ENCODE results near the gene OR1N1.
A peak's percentile ranks its signal among the peaks of the same experiment; 100 is the strongest.

Gene OR1N1

DNA sequence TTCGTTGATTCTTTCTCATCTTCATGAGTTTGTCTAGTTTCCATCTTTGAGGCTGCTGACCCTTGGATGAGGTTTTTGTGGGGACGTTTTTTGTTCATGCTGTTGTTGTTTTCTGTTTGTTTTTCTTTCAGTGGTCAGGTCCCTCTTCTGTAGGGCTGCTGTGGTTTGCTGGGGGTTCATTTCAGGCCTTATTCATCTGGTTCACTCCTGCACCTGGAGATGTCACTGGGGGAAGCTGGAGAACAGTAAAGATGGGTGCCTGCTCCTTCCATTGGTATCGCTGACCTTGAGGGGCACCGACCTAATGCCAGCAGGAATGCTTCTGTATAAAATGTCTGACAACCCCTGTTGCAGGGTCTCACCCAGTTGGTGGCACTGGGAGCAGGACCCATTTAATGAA lies 34.4 kb upstream of the OR1N1 start:
- Histone ChIP-seq H3K4me3 (ENCODE audit: low read depth, low read length) (no peak overlapping the region), H2BK5ac (ENCODE audit: low read depth, low read length, poor library complexity) (no peak overlapping the region), H2BK120ac (ENCODE audit: insufficient read depth, low read length, poor library complexity) (no peak overlapping the region), H3K23ac (ENCODE audit: low read length) (no peak overlapping the region), H3K18ac (ENCODE audit: low read length) (no peak overlapping the region), H3K4me2 (ENCODE audit: low read length) (no peak overlapping the region), H2BK12ac (ENCODE audit: low read length) (no peak overlapping the region), H3K9me3 (ENCODE audit: insufficient read depth, low read depth, low read length) (peaks cover 14% of the 10 kb centered on the region), H3K14ac (ENCODE audit: low read length) (no peak overlapping the region), H3K36me3 (ENCODE audit: control insufficient read depth in 1 of 2, insufficient read depth in 2 of 2, low read length in 2 of 2) (no peaks in the 10 kb centered on the region), H4K8ac (ENCODE audit: low read depth, low read length) (no peak overlapping the region), H3K4ac (ENCODE audit: low read depth, low read length) (no peak overlapping the region), H4K91ac (ENCODE audit: low read depth, low read length) (no peak overlapping the region), H2AK5ac (ENCODE audit: low read length) (no peak overlapping the region), H2AFZ (ENCODE audit: insufficient read depth, low read length, poor library complexity) (no peak overlapping the region), H3K79me1 (ENCODE audit: low read length) (no peaks in the 10 kb centered on the region), H3K79me2 (ENCODE audit: control insufficient read depth, insufficient read depth, low read length, poor library complexity) (no peaks in the 10 kb centered on the region), H3K9ac (ENCODE audit: low read length) (no peak overlapping the region), H4K12ac (ENCODE audit: low read depth, low read length) (no peak overlapping the region), H3K27ac (ENCODE audit: low read depth, low read length) (no peak overlapping the region), H3K4me1 (ENCODE audit: control insufficient read depth in 1 of 2, insufficient read depth in 2 of 2, low read length in 2 of 2) (no peaks in the 10 kb centered on the region), H3K27me3 (ENCODE audit: insufficient read depth, low read length) (no peaks in the 10 kb centered on the region)
- no peak for DNase-seq
- WGBS (ENCODE audit: extremely low coverage, insufficient coverage, insufficient read length) = no CpG with 5 or more reads among the region's 4 CpGs

DNA sequence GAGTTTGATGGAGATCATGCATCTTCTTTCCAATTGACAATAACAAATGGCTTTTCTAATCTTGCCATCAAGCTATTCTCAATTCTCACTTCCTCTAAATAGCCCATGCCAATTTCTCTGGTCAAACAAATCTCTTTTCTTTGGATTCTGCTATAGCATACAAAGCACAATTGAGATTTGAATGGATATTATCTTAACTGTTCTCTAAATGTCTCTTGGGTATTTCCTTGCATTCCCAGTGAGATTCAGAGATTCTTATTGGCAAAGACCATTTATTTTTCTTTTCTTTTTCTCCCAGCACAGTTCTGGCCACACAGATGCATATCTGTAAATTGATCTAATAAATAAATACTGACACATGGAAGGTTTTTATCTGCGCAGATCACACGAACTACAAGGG lies 25.7 kb upstream of the OR1N1 start, which contains the start of gene OR1N2:
Gene OR1N2, plus strand, starts transcription at position 301 of the 400 bp plus-strand sequence. CDS start 100 bp downstream, outside the sequence.
- no peaks in the 10 kb centered on the region for H3K4me1 ChIP-seq (ENCODE audit: control insufficient read depth in 1 of 2, insufficient read depth in 2 of 2, low read length in 2 of 2)
- no peak within 1 kb of the TSS for H2AK5ac ChIP-seq (ENCODE audit: low read length)
- H3K9me3 ChIP-seq (ENCODE audit: insufficient read depth, low read depth, low read length) = peaks cover 17% of the 10 kb centered on the region
- no peaks in the 10 kb centered on the region for H3K27me3 ChIP-seq (ENCODE audit: insufficient read depth, low read length)
- no peak within 1 kb of the TSS for H2AFZ ChIP-seq (ENCODE audit: insufficient read depth, low read length, poor library complexity)
- H3K23ac ChIP-seq (ENCODE audit: low read length) = peak within 1 kb of the TSS; percentile 98
- no peaks in the 10 kb centered on the region for H3K36me3 ChIP-seq (ENCODE audit: control insufficient read depth in 1 of 2, insufficient read depth in 2 of 2, low read length in 2 of 2)
- no peak within 1 kb of the TSS for H3K4ac ChIP-seq (ENCODE audit: low read depth, low read length)
- H2BK120ac ChIP-seq (ENCODE audit: insufficient read depth, low read length, poor library complexity) = no peak within 1 kb of the TSS
- no CpG with 5 or more reads among the region's 2 CpGs for WGBS (ENCODE audit: extremely low coverage, insufficient coverage, insufficient read length)
- DNase-seq = no peak
- no peak within 1 kb of the TSS for H2BK12ac ChIP-seq (ENCODE audit: low read length)
- H4K12ac ChIP-seq (ENCODE audit: low read depth, low read length) = no peak within 1 kb of the TSS
- no peaks in the 10 kb centered on the region for H3K79me2 ChIP-seq (ENCODE audit: control insufficient read depth, insufficient read depth, low read length, poor library complexity)
- no peak within 1 kb of the TSS for H3K4me2 ChIP-seq (ENCODE audit: low read length)
- H3K4me3 ChIP-seq (ENCODE audit: low read depth, low read length) = peak within 1 kb of the TSS; percentile 32
- H3K14ac ChIP-seq (ENCODE audit: low read length) = no peak within 1 kb of the TSS
- H3K27ac ChIP-seq (ENCODE audit: low read depth, low read length) = no peak within 1 kb of the TSS
- no peak within 1 kb of the TSS for H2BK5ac ChIP-seq (ENCODE audit: low read depth, low read length, poor library complexity)
- H3K9ac ChIP-seq (ENCODE audit: low read length) = no peak within 1 kb of the TSS
- no peak within 1 kb of the TSS for H3K18ac ChIP-seq (ENCODE audit: low read length)
- no peak within 1 kb of the TSS for H4K91ac ChIP-seq (ENCODE audit: low read depth, low read length)
- no peak within 1 kb of the TSS for H4K8ac ChIP-seq (ENCODE audit: low read depth, low read length)
- H3K79me1 ChIP-seq (ENCODE audit: low read length) = no peaks in the 10 kb centered on the region

DNA sequence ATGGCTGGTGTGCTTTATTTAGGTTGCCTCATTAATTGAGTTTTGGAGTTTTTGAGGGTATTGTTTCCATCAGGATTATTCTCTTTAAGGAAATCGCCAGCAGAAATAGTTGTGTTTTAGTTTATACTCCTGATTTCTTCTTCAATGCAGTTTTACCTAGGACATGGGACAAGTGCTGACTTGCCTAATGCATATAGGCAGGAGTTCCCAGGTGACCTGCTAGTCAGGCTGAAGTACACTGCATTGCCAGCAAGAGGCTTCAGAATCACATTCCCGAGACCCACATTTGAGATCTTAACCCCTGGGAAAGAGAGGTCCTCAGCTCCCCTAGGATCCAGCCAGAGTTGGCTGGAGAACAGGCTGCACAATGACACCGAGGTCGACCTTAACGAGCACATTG lies 24.3 kb upstream of the OR1N1 start:
- Histone ChIP-seq H3K18ac (ENCODE audit: low read length) (no peak overlapping the region), H4K8ac (ENCODE audit: low read depth, low read length) (no peak overlapping the region), H3K27ac (ENCODE audit: low read depth, low read length) (no peak overlapping the region), H3K27me3 (ENCODE audit: insufficient read depth, low read length) (no peaks in the 10 kb centered on the region), H2BK5ac (ENCODE audit: low read depth, low read length, poor library complexity) (no peak overlapping the region), H3K9ac (ENCODE audit: low read length) (no peak overlapping the region), H3K79me2 (ENCODE audit: control insufficient read depth, insufficient read depth, low read length, poor library complexity) (no peaks in the 10 kb centered on the region), H2AFZ (ENCODE audit: insufficient read depth, low read length, poor library complexity) (no peak overlapping the region), H2BK120ac (ENCODE audit: insufficient read depth, low read length, poor library complexity) (no peak overlapping the region), H3K9me3 (ENCODE audit: insufficient read depth, low read depth, low read length) (peaks cover 17% of the 10 kb centered on the region), H3K4ac (ENCODE audit: low read depth, low read length) (no peak overlapping the region), H2BK12ac (ENCODE audit: low read length) (no peak overlapping the region), H3K4me2 (ENCODE audit: low read length) (no peak overlapping the region), H3K36me3 (ENCODE audit: control insufficient read depth in 1 of 2, insufficient read depth in 2 of 2, low read length in 2 of 2) (no peaks in the 10 kb centered on the region), H4K91ac (ENCODE audit: low read depth, low read length) (no peak overlapping the region), H3K4me1 (ENCODE audit: control insufficient read depth in 1 of 2, insufficient read depth in 2 of 2, low read length in 2 of 2) (no peaks in the 10 kb centered on the region), H3K79me1 (ENCODE audit: low read length) (no peaks in the 10 kb centered on the region), H3K14ac (ENCODE audit: low read length) (no peak overlapping the region), H4K12ac (ENCODE audit: low read depth, low read length) (no peak overlapping the region), H3K23ac (ENCODE audit: low read length) (no peak overlapping the region), H2AK5ac (ENCODE audit: low read length) (no peak overlapping the region), H3K4me3 (ENCODE audit: low read depth, low read length) (no peak overlapping the region)
- no CpG with 5 or more reads among the region's 5 CpGs for WGBS (ENCODE audit: extremely low coverage, insufficient coverage, insufficient read length)
- no peak for DNase-seq

DNA sequence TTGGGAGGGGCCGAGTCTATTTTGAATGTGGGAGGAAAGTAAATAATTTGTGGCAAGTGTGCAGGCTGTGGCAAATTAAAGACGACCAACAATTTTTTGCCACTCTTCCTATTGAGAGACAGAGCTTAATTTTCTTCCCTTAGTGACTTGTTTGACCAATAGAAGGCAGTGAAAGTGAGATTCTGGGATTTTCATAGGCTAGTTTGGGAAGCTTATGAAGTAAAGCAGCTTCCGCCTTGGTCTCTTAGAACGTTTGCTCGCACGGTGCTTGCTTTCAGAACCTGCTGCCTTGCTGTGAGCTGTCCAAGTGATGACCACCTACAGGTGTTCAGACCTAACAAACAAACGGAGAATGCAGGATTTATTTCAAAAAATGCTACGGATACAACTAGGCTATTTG lies 19.1 kb upstream of the OR1N1 start:
- Histone ChIP-seq H2BK5ac (ENCODE audit: low read depth, low read length, poor library complexity) (no peak overlapping the region), H3K23ac (ENCODE audit: low read length) (no peak overlapping the region), H3K79me2 (ENCODE audit: control insufficient read depth, insufficient read depth, low read length, poor library complexity) (no peaks in the 10 kb centered on the region), H3K9ac (ENCODE audit: low read length) (no peak overlapping the region), H3K27me3 (ENCODE audit: insufficient read depth, low read length) (no peaks in the 10 kb centered on the region), H3K36me3 (ENCODE audit: control insufficient read depth in 1 of 2, insufficient read depth in 2 of 2, low read length in 2 of 2) (no peaks in the 10 kb centered on the region), H2AK5ac (ENCODE audit: low read length) (no peak overlapping the region), H2BK120ac (ENCODE audit: insufficient read depth, low read length, poor library complexity) (no peak overlapping the region), H3K4ac (ENCODE audit: low read depth, low read length) (no peak overlapping the region), H3K4me2 (ENCODE audit: low read length) (no peak overlapping the region), H4K12ac (ENCODE audit: low read depth, low read length) (no peak overlapping the region), H3K79me1 (ENCODE audit: low read length) (no peaks in the 10 kb centered on the region), H2BK12ac (ENCODE audit: low read length) (no peak overlapping the region), H4K91ac (ENCODE audit: low read depth, low read length) (no peak overlapping the region), H3K18ac (ENCODE audit: low read length) (no peak overlapping the region), H3K4me3 (ENCODE audit: low read depth, low read length) (no peak overlapping the region), H2AFZ (ENCODE audit: insufficient read depth, low read length, poor library complexity) (no peak overlapping the region), H4K8ac (ENCODE audit: low read depth, low read length) (no peak overlapping the region), H3K14ac (ENCODE audit: low read length) (no peak overlapping the region), H3K27ac (ENCODE audit: low read depth, low read length) (no peak overlapping the region), H3K9me3 (ENCODE audit: insufficient read depth, low read depth, low read length) (peaks cover 6% of the 10 kb centered on the region), H3K4me1 (ENCODE audit: control insufficient read depth in 1 of 2, insufficient read depth in 2 of 2, low read length in 2 of 2) (no peaks in the 10 kb centered on the region)
- no CpG with 5 or more reads among the region's 8 CpGs for WGBS (ENCODE audit: extremely low coverage, insufficient coverage, insufficient read length)
- no peak for DNase-seq

Data from trophoblast cell (in vitro differentiated cells and primary cell).